HG02763 (cell line): ENCODE results near the gene NEDD8.
"Not testable (repeated sequence)": the region's sequence is repeated elsewhere in the genome, so short reads cannot be mapped to it uniquely, and the experiment has no call there.

ENCODE experiments used
- ATAC-seq: cut with Tn5 transposase; IDR thresholded peaks from one replicate; pipeline ENCODE4 v1.9.1; 2021; ENCODE audit warnings: mild to moderate bottlenecking, moderate library complexity; ENCODE audit not compliant: unreplicated experiment

The NEDD8 gene

DNA sequence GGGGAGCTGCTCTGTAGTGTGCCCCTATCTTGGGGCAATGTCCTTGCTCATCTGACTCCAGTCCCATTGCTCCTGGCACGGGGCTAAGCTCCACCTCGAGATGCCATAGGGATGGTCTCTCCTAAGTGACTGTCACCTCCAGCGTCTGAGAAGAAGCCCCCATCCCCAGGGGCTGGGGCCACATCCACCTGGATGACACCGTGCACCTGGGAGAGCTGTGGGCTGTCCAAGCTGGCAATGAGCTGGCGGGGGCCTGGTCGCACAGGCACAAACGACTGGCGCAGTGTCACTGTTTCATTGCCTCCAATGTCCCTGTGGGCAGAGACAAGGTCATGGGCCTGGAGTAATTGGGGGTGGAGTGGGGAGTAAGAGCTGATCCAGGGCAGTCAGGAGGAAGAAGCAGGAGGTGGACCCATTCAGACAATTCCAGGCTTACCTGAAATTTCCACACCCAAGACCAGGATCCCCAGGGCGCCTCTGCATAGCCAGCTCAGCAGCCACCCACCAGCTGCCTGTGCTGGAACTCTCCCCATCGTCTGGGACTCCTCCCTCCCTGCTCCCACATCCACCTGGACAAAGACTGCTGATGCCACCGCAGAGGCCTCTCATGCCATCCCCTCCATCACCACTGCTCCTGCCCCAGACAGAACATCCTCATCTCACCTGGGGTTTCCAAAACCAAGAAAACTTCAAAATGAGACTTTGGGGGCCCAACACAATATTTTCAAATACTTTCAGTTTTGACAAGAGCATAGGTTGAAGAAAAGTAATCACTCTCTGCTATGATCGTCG lies 17.3 kb upstream of the NEDD8 start:
- ATAC-seq, result no peak

DNA sequence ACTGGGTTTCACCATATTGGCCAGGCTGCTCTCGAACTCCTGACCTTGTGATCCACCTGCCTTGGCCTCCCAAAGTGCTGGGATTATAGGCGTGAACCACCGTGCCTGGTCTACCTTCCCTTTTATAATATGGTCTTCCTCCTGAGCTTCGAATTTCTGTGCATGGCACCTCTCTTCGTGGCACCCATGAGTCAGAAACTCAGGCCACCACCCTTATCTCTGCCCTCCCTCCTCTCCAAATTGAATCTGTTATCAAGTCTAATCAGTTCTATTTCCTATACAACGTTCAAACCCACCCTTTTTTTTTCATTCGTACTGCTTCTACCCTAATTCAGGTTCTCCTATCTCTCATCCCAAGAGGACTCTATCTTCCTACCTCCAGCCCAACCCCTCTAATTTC lies 15.3 kb upstream of the NEDD8 start:
- no peak for ATAC-seq

DNA sequence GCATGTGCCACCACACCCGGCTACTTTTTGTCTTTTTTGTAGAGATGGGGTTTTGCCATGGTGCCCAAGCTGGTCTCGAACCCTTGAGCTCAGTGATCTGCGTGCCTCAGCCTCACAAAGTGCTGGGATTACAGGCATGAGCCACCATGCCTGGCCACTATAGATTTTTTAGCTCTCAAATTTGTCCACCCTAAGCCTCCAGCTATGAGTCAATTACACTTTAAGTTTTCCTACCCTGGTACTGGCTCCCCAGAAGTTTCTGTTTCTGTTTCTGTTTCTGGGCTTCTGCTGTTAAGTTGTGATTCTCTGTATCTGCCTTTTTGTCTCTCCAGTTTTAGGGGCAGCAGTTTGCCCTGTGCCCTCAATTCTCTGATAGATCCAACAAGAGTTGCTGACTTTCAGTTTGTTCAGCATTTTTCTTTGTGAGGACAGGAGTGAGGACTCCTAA lies 14.6 kb upstream of the NEDD8 start:
- no peak for ATAC-seq

DNA sequence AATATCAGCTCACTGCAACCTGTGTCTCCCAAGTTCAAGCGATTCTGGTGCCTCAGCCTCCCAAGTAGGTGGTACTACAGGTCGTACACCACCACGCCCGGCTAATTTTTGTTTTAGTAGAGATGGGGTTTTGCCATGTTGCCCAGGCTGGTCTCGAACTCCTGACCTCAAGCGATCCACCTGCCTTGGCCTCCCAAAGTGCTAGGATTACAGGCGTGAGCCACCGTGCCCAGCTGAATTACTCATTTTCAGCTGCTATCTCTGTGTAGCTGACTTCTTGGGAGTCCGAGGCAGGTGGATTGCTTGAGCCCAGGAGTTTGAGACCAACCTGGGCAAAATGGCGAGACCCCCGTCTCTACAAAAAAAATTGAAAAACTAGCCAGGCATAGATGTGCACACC lies 13.2 kb upstream of the NEDD8 start:
- not testable (repeated sequence) for ATAC-seq

DNA sequence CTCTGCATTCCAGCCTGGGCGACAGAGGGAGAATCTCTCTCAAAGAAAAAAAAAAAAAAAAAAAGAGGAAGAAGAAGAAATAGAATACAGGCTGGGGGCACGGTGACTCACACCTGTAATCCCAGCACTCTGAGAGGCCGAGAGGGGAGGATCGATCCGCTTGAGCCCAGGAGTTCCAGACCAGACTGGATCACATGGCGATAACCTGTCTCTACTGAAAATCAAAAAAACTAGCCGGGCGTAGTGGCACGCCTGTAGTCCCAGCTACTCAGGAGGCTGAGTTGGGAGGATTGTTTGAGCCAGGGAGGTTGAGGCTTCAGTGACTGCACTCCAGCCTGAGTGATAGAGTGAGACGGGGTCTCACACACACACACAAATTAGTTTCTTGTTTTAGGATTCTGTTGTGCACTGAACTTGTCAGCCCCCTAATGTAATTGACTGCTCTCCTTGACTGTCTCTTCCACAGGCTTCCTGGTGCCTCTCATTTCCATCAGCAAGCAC lies 11.2 kb upstream of the NEDD8 start:
- ATAC-seq, result no peak

DNA sequence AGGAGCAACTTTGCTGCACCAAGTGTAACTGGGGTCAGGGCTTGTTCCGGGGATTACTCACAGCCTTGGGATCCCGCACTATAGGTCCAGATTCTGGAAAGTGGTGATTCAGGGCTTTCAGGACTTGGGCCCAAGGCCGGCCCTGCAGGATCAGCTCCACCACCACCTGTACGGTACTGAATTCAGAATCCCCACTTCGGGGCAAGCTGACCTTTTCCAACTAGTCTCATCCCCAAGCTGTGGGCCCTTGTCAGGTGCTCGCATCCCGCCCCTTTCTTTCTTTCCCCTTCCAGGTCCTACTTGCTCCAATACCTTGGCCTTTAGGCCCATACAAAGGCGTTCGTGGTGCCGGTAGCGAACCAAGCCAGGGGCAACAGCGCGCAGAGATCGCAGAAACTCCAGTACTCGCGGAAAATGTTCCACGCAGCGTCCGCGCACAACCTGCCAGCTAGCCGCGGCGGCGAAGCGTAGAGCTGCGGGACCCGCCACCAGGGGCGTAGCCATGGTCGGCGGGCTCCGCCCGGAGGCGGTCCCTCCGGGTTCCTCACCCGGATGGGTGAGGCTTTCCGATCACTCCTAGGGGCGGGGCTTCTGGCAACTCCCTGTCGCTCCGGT lies 9.8 kb upstream of the NEDD8 start:
- ATAC-seq, result peak; percentile 79

DNA sequence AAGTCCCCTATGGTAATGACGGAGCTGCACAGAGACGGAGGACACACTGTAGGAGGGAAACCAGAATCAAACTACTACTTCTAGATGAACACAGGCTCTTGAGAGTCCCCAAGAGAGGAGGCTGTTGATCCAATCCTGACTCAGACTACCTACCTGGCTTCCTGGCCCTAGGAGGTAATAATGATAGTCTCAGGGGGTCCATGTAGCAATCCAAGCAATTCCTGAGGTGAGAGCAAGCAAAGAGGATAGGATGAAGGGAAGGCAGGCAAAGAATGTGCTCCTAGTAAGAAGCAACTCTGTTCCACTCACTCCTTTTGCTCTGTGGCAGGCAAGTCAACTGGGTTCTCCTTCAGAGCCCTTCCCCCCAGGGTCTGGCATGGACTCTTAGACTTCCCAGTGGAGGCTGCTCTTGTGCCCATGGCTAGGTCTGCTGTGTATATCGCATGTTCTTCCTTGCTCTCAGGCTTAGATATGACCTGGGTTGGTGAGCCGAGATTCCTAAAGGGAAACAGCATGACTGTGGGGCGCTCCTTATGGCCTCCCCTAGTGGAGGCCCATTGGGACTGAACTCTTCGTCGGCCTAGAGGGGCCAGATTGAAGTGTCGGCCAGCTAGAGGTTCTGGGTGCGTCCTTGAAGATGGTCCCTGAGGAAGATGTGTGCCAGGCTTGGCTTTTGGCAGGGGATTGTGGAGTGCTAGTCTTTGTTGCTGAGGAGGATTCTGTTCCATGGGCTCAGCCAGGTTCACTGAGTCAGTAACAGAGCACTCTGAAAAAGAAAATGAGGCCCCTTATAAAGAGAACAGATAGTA lies 8.1 kb upstream of the NEDD8 start:
- ATAC-seq, result no peak

DNA sequence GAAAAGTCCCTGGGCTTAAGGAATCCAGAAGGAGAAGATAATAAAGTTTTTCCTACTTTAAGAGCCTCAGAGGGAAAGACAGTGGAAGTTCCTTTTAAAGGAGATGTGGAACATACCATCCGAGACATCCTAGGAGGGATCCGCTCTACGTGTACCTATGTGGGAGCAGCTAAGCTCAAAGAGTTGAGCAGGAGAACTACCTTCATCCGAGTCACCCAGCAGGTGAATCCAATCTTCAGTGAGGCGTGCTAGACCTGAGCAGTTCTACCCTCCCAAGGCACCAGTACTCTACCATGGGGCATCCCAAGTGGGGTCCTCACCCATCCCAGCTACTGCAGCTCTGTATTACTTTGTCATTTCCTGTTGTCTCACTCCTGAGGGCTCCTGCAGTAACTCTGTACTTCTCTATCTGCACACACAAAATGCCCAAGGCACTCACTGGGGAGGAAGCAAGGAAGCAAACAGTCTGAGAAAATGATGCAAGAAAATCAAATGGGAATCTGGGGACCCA lies 6.4 kb upstream of the NEDD8 start:
- no peak for ATAC-seq

DNA sequence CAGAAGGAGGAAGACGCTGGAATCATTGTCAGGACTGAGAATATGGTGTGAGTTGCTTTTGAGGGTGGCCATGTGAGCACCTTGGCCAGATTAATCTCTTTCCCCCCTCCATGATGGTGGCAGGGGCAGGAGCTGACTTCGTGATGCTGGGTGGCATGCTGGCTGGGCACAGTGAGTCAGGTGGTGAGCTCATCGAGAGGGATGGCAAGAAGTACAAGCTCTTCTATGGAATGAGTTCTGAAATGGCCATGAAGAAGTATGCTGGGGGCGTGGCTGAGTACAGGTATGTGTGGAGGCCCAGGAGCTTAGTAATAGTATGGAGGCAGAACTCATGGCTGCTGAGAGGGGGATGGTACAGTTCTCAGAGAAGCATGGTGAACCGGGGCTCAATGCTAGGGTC lies 6.0 kb upstream of the NEDD8 start:
- no peak for ATAC-seq

DNA sequence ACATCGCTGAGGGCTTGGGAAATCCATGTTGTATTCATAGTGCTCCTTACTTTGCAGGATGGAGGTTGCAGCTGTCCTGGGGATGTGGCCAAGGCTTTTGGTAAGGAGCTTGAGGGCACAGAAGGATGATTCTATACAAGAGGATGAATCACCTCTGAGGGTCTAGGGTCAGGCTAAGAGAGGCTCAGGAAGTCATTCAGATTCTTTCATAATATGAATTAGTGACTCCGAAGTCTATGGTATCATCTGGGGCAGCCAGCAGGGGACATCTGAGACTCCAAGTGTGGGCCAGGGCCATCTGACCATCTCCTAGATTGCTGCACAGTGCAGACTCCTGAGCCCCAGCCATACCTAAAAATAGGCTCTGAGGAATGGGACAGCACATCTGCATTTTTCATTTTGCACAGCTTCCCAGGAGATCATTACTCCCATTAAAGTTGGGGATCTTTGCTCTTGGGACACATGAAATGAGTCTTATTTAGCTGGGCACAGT lies 5.3 kb upstream of the NEDD8 start:
- ATAC-seq, result no peak

DNA sequence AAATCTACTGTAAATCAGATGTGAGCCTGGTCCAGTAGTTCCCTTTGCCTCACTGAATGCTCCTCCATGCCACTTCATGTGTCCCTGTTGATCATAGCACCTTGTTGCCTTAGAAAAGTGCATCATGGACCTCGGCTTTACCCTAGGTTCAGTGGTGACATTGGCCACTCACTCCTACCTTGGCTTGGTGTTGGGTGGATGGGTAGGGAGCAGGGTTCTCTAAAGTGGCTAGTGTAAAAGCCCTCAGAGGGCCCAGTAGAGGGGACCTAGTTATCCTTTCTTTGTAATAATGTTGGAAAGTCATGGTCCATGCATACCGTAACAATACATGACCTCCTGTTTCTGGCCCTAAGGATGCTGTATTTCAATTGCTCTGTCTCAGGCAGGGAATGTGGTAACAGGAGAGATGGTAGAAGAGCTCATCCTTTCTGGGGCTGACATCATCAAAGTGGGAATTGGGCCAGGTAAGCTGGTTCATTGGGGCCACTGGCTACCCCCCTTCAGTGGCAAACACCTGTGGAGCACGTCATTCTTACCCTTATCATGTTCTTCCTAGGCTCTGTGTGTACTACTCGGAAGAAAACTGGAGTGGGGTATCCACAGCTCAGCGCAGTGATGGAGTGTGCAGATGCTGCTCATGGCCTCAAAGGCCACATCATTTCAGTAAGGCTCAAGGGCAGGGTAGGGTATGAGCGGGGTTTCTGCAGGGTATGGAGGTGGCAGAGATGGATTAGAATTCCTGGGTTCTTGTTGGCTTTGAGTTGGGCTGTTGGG lies 4.7 kb upstream of the NEDD8 start:
- ATAC-seq, result no peak

DNA sequence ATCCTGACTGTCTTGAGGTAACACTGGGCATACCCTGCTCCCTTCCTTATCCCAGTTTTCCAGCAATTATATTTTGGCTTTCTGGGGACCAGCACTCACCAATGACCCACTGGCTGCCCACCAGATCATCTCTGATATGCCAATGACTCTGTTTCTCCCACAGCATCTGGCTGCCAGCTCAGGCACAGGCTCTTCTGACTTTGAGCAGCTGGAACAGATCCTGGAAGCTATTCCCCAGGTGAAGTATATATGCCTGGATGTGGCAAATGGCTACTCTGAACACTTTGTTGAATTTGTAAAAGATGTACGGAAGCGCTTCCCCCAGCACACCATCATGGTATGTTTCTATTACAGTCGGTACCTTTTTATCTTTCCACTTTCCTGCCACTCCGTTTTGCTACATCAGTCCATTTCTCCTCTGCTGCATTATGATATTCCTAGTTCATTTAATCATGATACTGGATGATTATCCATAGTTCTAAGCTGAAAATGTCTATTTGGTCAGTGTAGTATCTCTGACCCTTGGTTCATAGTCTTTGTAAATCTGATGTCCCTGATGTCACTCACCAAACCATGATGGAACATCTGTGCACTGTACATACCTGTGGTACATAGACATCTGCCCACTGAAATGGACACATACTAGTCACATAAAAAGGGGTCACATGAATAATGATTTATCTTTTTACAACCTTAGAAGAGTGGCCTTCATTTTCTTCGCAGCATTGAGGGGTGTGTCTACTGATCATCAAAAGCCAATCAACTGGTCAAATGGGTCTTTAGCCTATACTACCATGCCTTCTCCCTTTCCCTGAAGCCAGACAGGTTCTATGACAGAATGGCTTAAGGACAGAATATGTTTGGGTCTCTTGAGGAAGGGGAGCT lies 3.9 kb upstream of the NEDD8 start:
- ATAC-seq, result no peak

DNA sequence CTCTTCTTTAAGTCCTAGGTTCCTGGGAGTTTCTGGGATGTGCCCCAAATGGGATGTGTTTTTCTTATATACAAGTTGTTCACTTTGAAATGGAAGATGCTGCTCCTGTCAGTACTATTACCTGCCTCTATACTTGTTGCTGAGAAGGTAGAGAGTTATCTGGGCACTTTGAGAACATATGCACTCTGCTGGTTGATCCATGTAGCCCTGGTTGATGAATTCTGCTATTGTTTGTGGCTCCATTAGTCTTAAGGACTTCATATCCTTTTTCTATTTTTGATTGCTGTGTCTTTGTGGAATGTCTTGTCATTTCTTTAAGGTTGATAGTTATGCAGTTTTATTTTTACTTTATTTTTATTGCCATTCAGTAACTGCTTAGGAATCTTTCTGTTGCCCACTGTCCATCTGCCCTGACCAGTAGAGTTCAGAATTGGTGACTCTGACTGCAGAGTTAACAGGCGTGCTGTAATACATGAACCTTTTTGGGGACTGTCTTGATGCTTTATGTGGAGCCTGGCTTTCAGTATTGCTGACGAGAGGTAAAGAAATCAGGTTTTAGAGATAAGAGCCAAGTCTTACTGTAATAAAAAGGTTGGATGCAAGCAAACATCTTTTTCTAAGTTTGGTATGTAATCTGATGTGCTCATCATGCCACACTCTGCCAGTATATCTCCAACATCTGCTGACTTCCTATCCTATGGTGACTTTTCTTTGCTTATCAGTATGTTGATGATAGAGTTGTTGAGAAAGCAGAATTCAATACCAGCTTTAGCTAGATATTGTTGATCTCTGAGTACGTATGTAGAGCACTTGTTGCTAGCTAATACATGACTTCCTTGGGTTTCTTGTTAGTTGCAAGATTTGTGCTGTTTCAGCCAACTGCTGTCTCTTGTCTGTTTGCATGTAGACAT lies 2.2 kb upstream of the NEDD8 start:
- ATAC-seq, result no peak

DNA sequence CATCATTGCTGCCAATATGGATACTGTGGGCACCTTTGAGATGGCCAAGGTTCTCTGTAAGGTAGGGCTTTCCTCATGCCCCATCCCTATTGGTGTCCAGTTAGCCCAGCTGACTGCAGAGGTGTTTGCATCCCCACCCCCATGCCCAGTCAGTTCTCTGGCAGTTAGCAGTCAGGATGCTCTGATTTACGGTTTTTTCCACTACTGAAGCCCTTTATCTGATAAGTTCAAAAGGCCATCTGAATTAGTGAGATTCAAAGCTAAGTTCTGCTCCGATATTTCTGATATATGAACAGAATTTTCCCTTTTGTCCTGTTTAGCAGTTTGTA lies 1.3 kb upstream of the NEDD8 start:
- no peak for ATAC-seq

DNA sequence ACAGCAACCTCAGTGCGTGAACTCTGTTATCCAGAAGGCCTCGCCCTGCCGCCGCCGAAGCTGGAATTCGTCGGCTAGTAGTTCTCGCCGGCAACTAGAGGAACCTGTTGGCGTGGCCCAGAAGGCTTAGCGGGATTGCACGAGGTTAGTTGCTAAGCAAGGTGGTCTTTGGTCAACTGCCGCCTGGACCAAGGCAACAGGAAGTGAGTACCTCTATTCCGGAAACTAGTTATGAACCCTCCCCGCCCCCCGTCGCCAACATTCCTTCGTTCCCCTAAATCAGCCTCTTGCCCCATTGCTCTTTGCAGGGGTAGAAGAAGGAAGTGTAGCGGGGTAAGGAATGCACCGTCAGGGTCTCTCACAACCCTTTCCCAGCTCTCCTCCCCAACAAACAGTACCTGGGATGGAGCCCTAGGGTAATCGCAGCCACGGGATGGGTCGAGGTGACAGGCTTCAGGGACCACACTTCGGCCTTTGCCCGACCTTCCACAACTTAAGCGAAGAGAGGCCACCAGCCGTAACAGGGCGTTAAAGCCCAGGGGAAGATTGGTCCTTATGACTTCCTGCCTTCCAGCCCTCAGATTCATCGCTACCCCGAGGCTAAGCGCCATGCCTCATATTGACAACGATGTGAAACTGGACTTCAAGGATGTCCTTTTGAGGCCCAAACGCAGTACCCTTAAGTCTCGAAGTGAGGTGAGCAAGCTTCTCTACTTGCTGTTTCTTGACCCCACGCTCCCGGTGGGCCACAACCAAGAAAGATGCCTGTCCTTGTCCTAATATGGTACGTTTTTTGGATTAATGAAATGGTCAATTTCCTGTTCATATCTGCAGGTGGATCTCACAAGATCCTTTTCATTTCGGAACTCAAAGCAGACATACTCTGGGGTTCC lies 724 bp upstream of the NEDD8 start, which contains the start of gene GMPR2:
GMPR2 (plus strand) TSS at position 285 of the 893 bp plus-strand sequence; CDS start at position 610, 325 bp downstream.
- ATAC-seq, result peak; percentile 52

DNA sequence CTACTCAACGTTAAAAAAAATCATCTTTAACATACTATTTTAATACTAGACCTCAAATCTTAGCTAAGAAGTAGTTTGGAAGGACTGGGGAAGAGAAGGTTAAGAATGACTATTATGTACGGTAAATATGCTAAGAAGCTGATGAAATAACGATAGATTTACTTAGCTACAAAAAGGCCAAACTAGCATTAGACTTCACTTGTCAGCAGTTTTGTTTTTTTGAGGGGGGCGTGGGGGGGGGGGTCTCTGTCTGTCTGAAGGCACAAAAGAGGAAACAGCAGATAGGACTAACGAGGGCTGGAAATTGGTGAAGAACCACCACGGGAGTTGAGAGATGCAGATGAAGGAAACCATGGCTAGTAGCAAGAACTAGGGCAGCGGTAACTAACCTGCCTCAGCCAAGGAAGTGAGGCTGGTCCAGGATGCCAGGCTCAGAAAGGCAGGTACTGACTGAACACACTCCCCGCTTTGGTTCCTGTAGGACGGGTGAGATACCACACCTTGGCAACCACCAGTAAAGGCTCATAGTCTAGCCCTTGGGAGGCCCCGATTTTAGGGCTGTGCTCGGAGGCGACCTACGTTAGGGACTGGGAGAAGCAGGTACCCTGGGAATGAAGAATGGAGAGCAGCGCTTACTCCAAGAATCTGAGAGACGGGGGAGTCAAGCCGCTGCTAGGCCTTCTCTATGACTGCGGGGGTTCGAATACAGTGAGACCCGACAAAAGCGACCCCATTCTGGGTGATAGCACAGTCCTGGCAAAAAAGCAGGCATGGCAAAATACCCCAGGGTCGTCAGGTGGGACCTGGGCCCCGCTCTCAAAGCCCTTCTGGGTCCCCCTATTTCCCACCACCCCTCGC lies 675 bp downstream of the NEDD8 start:
- peak; percentile 16 for ATAC-seq
